ENCODE measurements around the gene JADE2. TPM values are rescaled to one million over a fixed set of nuclear protein-coding genes. Genes with fewer than 3 reads are reported as not detected.

JADE2 gene
- total RNA-seq, 6 donors from 2014 or later: 51.5 to 102 (median 69.5) TPM

GRCh38 chr5:134509308-134510040 lies 16.0 kb upstream of the JADE2 start:
- Histone ChIP-seq H3K36me3 (no peaks in the 10 kb centered on the region), H3K27ac (no peak overlapping the region), H3K9me3 (no peaks in the 10 kb centered on the region), H3K27me3 (no peaks in the 10 kb centered on the region), H3K4me1 (peaks cover 35 to 41% (median 40%) of the 10 kb centered on the region in 4 donors), H3K4me3 (no peak overlapping the region)
- 90 to 93% methylated on average over 13 of the region's 13 CpGs for WGBS, 2 donors
- no peak for TF ChIP-seq POLR2A (IDR thresholded peaks at IDR 0.05)
- no peak for TF ChIP-seq EP300 (IDR thresholded peaks at IDR 0.05)
- TF ChIP-seq CTCF (IDR thresholded peaks at IDR 0.05): no peak
- TF ChIP-seq POLR2AphosphoS5 (IDR thresholded peaks at IDR 0.05): no peak
- ATAC-seq (ENCODE audit: low FRiP score in 2 of 2) (no peak), DNase-seq (peak in 1 of 2 donors; percentile 44)

- peak overlapping the region; percentile 32 to 82 (median 61) for H3K27ac ChIP-seq
Observed at GRCh38 chr5:134510970-134511795, 14.3 kb upstream of the JADE2 start.

DNA sequence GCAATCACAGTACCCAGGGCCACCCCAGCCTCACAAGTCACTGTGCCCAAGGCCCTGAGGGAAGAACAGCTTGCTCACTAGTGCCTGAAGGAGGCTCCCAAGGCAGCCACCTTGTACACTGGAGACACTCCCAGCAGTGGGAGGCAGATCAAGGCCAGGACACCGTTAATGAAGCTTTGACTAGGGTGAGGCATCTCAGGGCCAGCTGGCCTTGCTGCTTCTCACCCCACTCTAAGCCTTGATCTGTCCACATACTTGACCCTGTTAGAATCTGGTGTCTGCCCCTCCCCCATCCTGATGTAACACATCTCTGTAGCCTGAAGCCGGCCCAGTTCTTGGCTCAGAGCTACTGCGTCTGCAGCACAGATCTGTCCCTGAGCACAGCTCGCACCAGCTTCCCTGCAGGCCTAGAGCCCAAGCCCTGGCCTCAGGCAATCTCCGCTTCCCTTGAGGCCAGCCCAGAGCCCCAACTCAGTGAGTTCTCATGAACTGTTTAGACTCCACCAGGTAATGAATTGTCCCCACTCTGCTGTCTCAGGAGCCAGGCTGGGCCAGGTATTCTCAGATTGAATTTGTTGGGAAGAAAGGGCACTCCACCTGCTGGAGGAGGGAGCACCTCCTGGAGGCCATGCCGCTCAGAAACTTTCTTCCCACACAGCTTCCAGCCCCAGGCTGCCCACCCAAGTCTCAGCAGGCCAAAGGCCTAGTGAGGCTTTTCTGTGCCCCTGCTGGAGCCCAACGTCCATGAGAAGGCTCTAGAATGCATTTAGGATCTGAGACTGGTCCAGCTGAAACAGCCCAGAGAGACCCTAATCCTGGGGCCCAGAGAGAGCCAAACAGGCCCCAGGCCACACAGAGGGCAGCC lies 13.4 kb upstream of the JADE2 start:
- WGBS, 2 donors: 40 to 48% methylated on average over 3 to 7 of the region's 7 CpGs
- H3K27ac ChIP-seq: peak overlapping the region; percentile 32 to 82 (median 61)
- TF ChIP-seq POLR2AphosphoS5 (IDR thresholded peaks at IDR 0.05) (peak; percentile 58 to 80), CTCF (IDR thresholded peaks at IDR 0.05) (peak in 3 of 6 experiments; percentile 4 to 38 (median 12)), EP300 (IDR thresholded peaks at IDR 0.05) (peak in 1 of 4 donors; percentile 57), POLR2A (IDR thresholded peaks at IDR 0.05) (no peak)
- peaks cover 15 to 20% (median 17%) of the 10 kb centered on the region in 4 donors for H3K4me1 ChIP-seq
- no peaks in the 10 kb centered on the region for H3K27me3 ChIP-seq
- ATAC-seq (ENCODE audit: low FRiP score in 2 of 2) (peak; percentile 81 to 87), DNase-seq (peak in 1 of 2 donors; percentile 88)
- H3K36me3 ChIP-seq: no peaks in the 10 kb centered on the region
- no peaks in the 10 kb centered on the region for H3K9me3 ChIP-seq
- no peak overlapping the region for H3K4me3 ChIP-seq

More at GRCh38 chr5:134510970-134511795, 14.3 kb upstream of the JADE2 start:
- Histone ChIP-seq H3K4me3 (no peak overlapping the region), H3K36me3 (no peaks in the 10 kb centered on the region), H3K4me1 (peaks cover 23 to 28% (median 24%) of the 10 kb centered on the region in 4 donors), H3K27me3 (no peaks in the 10 kb centered on the region), H3K9me3 (no peaks in the 10 kb centered on the region)
- DNase-seq (peak in 1 of 2 donors; percentile 27), ATAC-seq (ENCODE audit: low FRiP score in 2 of 2) (peak; percentile 12 to 21)
- WGBS, 2 donors: 60 to 78% methylated on average over 9 of the region's 9 CpGs
- TF ChIP-seq POLR2A (IDR thresholded peaks at IDR 0.05) (no peak), CTCF (IDR thresholded peaks at IDR 0.05) (no peak), EP300 (IDR thresholded peaks at IDR 0.05) (no peak), POLR2AphosphoS5 (IDR thresholded peaks at IDR 0.05) (peak in 1 of 2 donors; percentile 23)

GRCh38 chr5:134512661-134512999 lies 12.8 kb upstream of the JADE2 start:
- Histone ChIP-seq H3K36me3 (no peaks in the 10 kb centered on the region), H3K27me3 (no peaks in the 10 kb centered on the region), H3K9me3 (no peaks in the 10 kb centered on the region), H3K4me3 (no peak overlapping the region), H3K27ac (peak overlapping the region; percentile 32 to 82 (median 61)), H3K4me1 (peaks cover 15 to 20% (median 17%) of the 10 kb centered on the region in 4 donors)
- DNase-seq (no peak), ATAC-seq (ENCODE audit: low FRiP score in 2 of 2) (no peak)
- TF ChIP-seq POLR2AphosphoS5 (IDR thresholded peaks at IDR 0.05): no peak
- no peak for TF ChIP-seq EP300 (IDR thresholded peaks at IDR 0.05)
- no peak for TF ChIP-seq POLR2A (IDR thresholded peaks at IDR 0.05)
- TF ChIP-seq CTCF (IDR thresholded peaks at IDR 0.05): no peak
- 82 to 88% methylated on average over 5 of the region's 5 CpGs for WGBS, 2 donors

All from upper lobe of left lung (tissue), 6 donors.